Activated CD8-positive, alpha-beta memory T cell treated with anti-CD3 and anti-CD28 coated beads, Interleukin-2, amount 50 U/mL, for 1 hour (primary cell): ENCODE measurements around the gene HOXB5.

ENCODE experiments used
- DNase-seq: peaks from one replicate; pipeline ENCODE4 v3.0.0-alpha.2; 2020; ENCODE audit errors: extremely low read depth

Gene HOXB5

GRCh38 chr17:48593126-48593829, at the start of gene HOXB5:
Gene HOXB5, minus strand, starts transcription at chr17:48593779. Its CDS starts 97 bp downstream, at chr17:48593682.
- DNase-seq = no peak

GRCh38 chr17:48642843-48643696, 49.5 kb upstream of the HOXB5 start:
- no peak for DNase-seq

- no peak for DNase-seq
Measured at GRCh38 chr17:48642059-48642842, 48.7 kb upstream of the HOXB5 start.

- no peak for DNase-seq
Measured at GRCh38 chr17:48641541-48642058, 48.0 kb upstream of the HOXB5 start.

GRCh38 chr17:48640858-48641180, 47.2 kb upstream of the HOXB5 start:
- no peak for DNase-seq

- no peak for DNase-seq
Measured at GRCh38 chr17:48639982-48640857, 46.6 kb upstream of the HOXB5 start.

GRCh38 chr17:48639136-48639535, 45.6 kb upstream of the HOXB5 start:
- DNase-seq = no peak

- DNase-seq = no peak
Measured at GRCh38 chr17:48637323-48638260, 44.0 kb upstream of the HOXB5 start.

GRCh38 chr17:48636177-48637018, 42.8 kb upstream of the HOXB5 start:
- DNase-seq = no peak

GRCh38 chr17:48634493-48635208, 41.1 kb upstream of the HOXB5 start:
- DNase-seq = no peak

- DNase-seq = no peak
Measured at GRCh38 chr17:48633266-48633677, 39.7 kb upstream of the HOXB5 start.

- no peak for DNase-seq
Measured at GRCh38 chr17:48632579-48633265, 39.1 kb upstream of the HOXB5 start.

GRCh38 chr17:48631693-48632578, 38.4 kb upstream of the HOXB5 start:
- DNase-seq = no peak

- DNase-seq = no peak
Measured at GRCh38 chr17:48630925-48631692, 37.5 kb upstream of the HOXB5 start.

GRCh38 chr17:48630009-48630924, 36.7 kb upstream of the HOXB5 start:
- no peak for DNase-seq
